NCI-H2107 treated with DMSO at 0.1 percent for 48 hours (cell line): ENCODE results near the gene FGFRL1.
A peak's percentile ranks its signal among the peaks of the same experiment; 100 is the strongest.

Experiments used
- DNase-seq: peaks from one replicate; lab custom pipeline; 2025; ENCODE audit not compliant: unreplicated experiment; lab: John Stamatoyannopoulos, UW

The FGFRL1 gene

GRCh38 chr4:1011022-1011665 is at the start of gene FGFRL1:
Gene FGFRL1, plus strand, starts transcription at chr4:1011626. Its CDS starts 860 bp downstream, at chr4:1012486.
- DNase-seq: no peak

GRCh38 chr4:962231-963208 is 48.9 kb upstream of the FGFRL1 start:
- peak; percentile 22 for DNase-seq

GRCh38 chr4:963276-964225 is 47.9 kb upstream of the FGFRL1 start:
- DNase-seq: no peak

GRCh38 chr4:964346-965025 is 46.9 kb upstream of the FGFRL1 start:
- no peak for DNase-seq

- DNase-seq: no peak
Measured at GRCh38 chr4:965048-965765, 46.2 kb upstream of the FGFRL1 start.

- DNase-seq: no peak
Measured at GRCh38 chr4:965766-966134, 45.7 kb upstream of the FGFRL1 start.

- no peak for DNase-seq
Measured at GRCh38 chr4:966266-967112, 44.9 kb upstream of the FGFRL1 start.

GRCh38 chr4:967113-968104 is 44.0 kb upstream of the FGFRL1 start:
- DNase-seq: no peak

GRCh38 chr4:968221-968620 is 43.2 kb upstream of the FGFRL1 start:
- DNase-seq: no peak

- DNase-seq: no peak
Measured at GRCh38 chr4:968621-969394, 42.6 kb upstream of the FGFRL1 start.

GRCh38 chr4:970046-970745 is 41.2 kb upstream of the FGFRL1 start:
- no peak for DNase-seq

GRCh38 chr4:970854-971520 is 40.4 kb upstream of the FGFRL1 start:
- DNase-seq: no peak

GRCh38 chr4:971666-972500 is 39.5 kb upstream of the FGFRL1 start:
- no peak for DNase-seq

GRCh38 chr4:972651-973424 is 38.6 kb upstream of the FGFRL1 start:
- no peak for DNase-seq
